Smooth muscle cell (in vitro differentiated cells): ENCODE data around the gene MTERF2. TPM values are rescaled to one million over a fixed set of nuclear protein-coding genes. Genes with fewer than 3 reads are reported as not detected.
"Not testable (repeated sequence)": the region's sequence is repeated elsewhere in the genome, so short reads cannot be mapped to it uniquely, and the experiment has no call there.

ENCODE experiments used
- DNase-seq: peaks from one replicate; lab custom pipeline; 2025; ENCODE audit not compliant: unreplicated experiment; lab: John Stamatoyannopoulos, UW
- H2AFZ ChIP-seq: fragments of 200-600 bp; sonication (generic); 2 replicates; pipeline ENCODE4 v1.6.0; 2016; ENCODE audit warnings: antibody characterized with exemption, low read depth, mild to moderate bottlenecking
- H3F3A ChIP-seq: fragments of 200-600 bp; sonication (generic); 2 replicates; pipeline ENCODE4 v1.6.0; 2017; ENCODE audit warnings: antibody characterized with exemption, low read depth
- H3K27ac ChIP-seq: fragments of 200-600 bp; sonication (generic); 2 replicates; pipeline ENCODE4 v1.5.1; 2016; ENCODE audit warnings: low read depth, mild to moderate bottlenecking
- H3K27me3 ChIP-seq: fragments of 200-600 bp; sonication (generic); 2 replicates; pipeline ENCODE4 v1.6.1; 2016; ENCODE audit warnings: low read depth, mild to moderate bottlenecking
- H3K36me3 ChIP-seq: fragments of 200-600 bp; sonication (generic); 2 replicates; pipeline ENCODE4 v1.5.1; 2016; ENCODE audit warnings: low read depth
- H3K4me1 ChIP-seq: fragments of 200-600 bp; sonication (generic); 2 replicates; pipeline ENCODE4 v1.5.1; 2016; ENCODE audit warnings: low read depth
- H3K4me2 ChIP-seq: fragments of 200-600 bp; sonication (generic); 2 replicates; pipeline ENCODE4 v1.6.0; 2016; ENCODE audit warnings: mild to moderate bottlenecking
- H3K4me3 ChIP-seq: fragments of 200-600 bp; sonication (generic); 2 replicates; pipeline ENCODE4 v1.5.1; 2016; ENCODE audit warnings: mild to moderate bottlenecking
- H3K79me2 ChIP-seq: fragments of 200-600 bp; sonication (generic); 2 replicates; pipeline ENCODE4 v1.6.0; 2016; ENCODE audit warnings: low read depth, mild to moderate bottlenecking
- H3K9ac ChIP-seq: fragments of 200-600 bp; sonication (generic); 2 replicates; pipeline ENCODE4 v1.6.0; 2016; ENCODE audit warnings: low read depth
- H3K9me3 ChIP-seq: fragments of 200-600 bp; sonication (generic); replicated peaks from 2 replicates; pipeline ENCODE4 v1.5.1; 2016; ENCODE audit warnings: low read depth
- H4K20me1 ChIP-seq: fragments of 200-600 bp; sonication (generic); 2 replicates; pipeline ENCODE4 v1.6.0; 2016; ENCODE audit warnings: low read depth
- CTCF ChIP-seq: fragments of 200-600 bp; sonication (generic); IDR thresholded peaks from 2 replicates; pipeline ENCODE4 v1.5.1; 2017; ENCODE audit warnings: borderline replicate concordance, mild to moderate bottlenecking, antibody characterized with exemption; ENCODE audit not compliant: insufficient read depth, poor library complexity, severe bottlenecking
- WGBS: methylation state at CpG from one replicate; pipeline ENCODE4 v1.1.7; 2016; ENCODE audit warnings: low lambda C conversion rate; 5-methylcytosine and 5-hydroxymethylcytosine counted together
- polyA plus RNA-seq: library from polyadenylated mRNA; unstranded; fragments of >200 nt; fragmentation: Nextera tagmentation; extraction: Ambion mirVana; gene quantifications from 2 replicates; pipeline ENCODE4 v1.2.1, GENCODE V29; 2016
- total RNA-seq: library from RNA; depleted of rRNA; stranded (reverse); fragments of >200 nt; gene quantifications from 2 replicates; pipeline ENCODE4 v1.2.3, GENCODE V29; 2014

The MTERF2 gene
- total and polyA plus RNA-seq, 2 experiments from 2014 or later: 2.8 to 5.0 TPM

- Histone ChIP-seq H3K9ac (no peak overlapping the region), H3K4me2 (no peak overlapping the region), H3K4me1 (no peaks in the 10 kb centered on the region), H3K36me3 (peaks cover 4% of the 10 kb centered on the region), H2AFZ (no peak overlapping the region), H3K79me2 (no peaks in the 10 kb centered on the region), H3F3A (no peaks in the 10 kb centered on the region), H4K20me1 (no peaks in the 10 kb centered on the region), H3K27me3 (no peaks in the 10 kb centered on the region), H3K9me3 (no peaks in the 10 kb centered on the region), H3K27ac (no peak overlapping the region), H3K4me3 (no peak overlapping the region)
- no peak for TF ChIP-seq CTCF
- WGBS: 96% methylated on average over 4 of the region's 4 CpGs
- DNase-seq: no peak
Observed at GRCh38 chr12:107007411-107007810, 20.5 kb upstream of the MTERF2 start.

- not testable (repeated sequence) for H3K27me3 ChIP-seq, H4K20me1 ChIP-seq, DNase-seq, H3K79me2 ChIP-seq, H3K4me2 ChIP-seq, H3K4me3 ChIP-seq, H3K9me3 ChIP-seq, H3K4me1 ChIP-seq, H3K9ac ChIP-seq, H3K36me3 ChIP-seq, H2AFZ ChIP-seq, H3K27ac ChIP-seq, H3F3A ChIP-seq
- WGBS: 95% methylated on average over 4 of the region's 4 CpGs
Observed at GRCh38 chr12:107002665-107003064, 15.7 kb upstream of the MTERF2 start.

GRCh38 chr12:106999446-106999845, 12.5 kb upstream of the MTERF2 start:
- Histone ChIP-seq H3F3A (no peaks in the 10 kb centered on the region), H3K4me2 (no peak overlapping the region), H3K4me1 (no peaks in the 10 kb centered on the region), H3K4me3 (no peak overlapping the region), H3K27me3 (no peaks in the 10 kb centered on the region), H3K79me2 (no peaks in the 10 kb centered on the region), H2AFZ (no peak overlapping the region), H3K36me3 (peaks cover 11% of the 10 kb centered on the region), H3K9ac (no peak overlapping the region), H4K20me1 (no peaks in the 10 kb centered on the region), H3K9me3 (no peaks in the 10 kb centered on the region), H3K27ac (no peak overlapping the region)
- no peak for TF ChIP-seq CTCF
- WGBS: 82% methylated on average over 6 of the region's 6 CpGs
- no peak for DNase-seq

GRCh38 chr12:106997916-106998315, 11.0 kb upstream of the MTERF2 start:
- Histone ChIP-seq H3F3A (no peaks in the 10 kb centered on the region), H3K27ac (no peak overlapping the region), H3K36me3 (peaks cover 11% of the 10 kb centered on the region), H3K9me3 (no peaks in the 10 kb centered on the region), H3K4me2 (no peak overlapping the region), H3K27me3 (no peaks in the 10 kb centered on the region), H3K9ac (no peak overlapping the region), H4K20me1 (no peaks in the 10 kb centered on the region), H3K4me3 (no peak overlapping the region), H3K79me2 (no peaks in the 10 kb centered on the region), H3K4me1 (no peaks in the 10 kb centered on the region), H2AFZ (no peak overlapping the region)
- no peak for DNase-seq
- TF ChIP-seq CTCF: no peak
- WGBS: 100% methylated on average over 1 of the region's 1 CpG

GRCh38 chr12:106996102-106996501, 9.2 kb upstream of the MTERF2 start:
- H3K4me1 ChIP-seq, H3K4me3 ChIP-seq, DNase-seq, H3K4me2 ChIP-seq, H2AFZ ChIP-seq, H3F3A ChIP-seq, H3K36me3 ChIP-seq, H3K27ac ChIP-seq, H4K20me1 ChIP-seq, H3K9me3 ChIP-seq, H3K27me3 ChIP-seq, H3K79me2 ChIP-seq, H3K9ac ChIP-seq: not testable (repeated sequence)
- 98% methylated on average over 5 of the region's 5 CpGs for WGBS
